MCF 10A (cell line): ENCODE results near the gene ZDHHC5. TPM values are rescaled to one million over a fixed set of nuclear protein-coding genes. Genes with fewer than 3 reads are reported as not detected.
A peak's percentile ranks its signal among the peaks of the same experiment; 100 is the strongest.

Experiments used
- BruUV-seq: library from RNA; stranded (reverse); fragments of 400-500 nt; replicated peaks from 2 replicates; lab custom pipeline; 2021; lab: Mats Ljungman, UMichigan
- CTCF ChIA-PET: fragments of 300-600 bp; sonication (Branson Sonifier 250); formaldehyde crosslinking; extraction: SDS; loops from one replicate; lab custom pipeline; 2021; ENCODE audit warnings: antibody characterized with exemption, inconsistent platforms; lab: Yijun Ruan, JAX
- POLR2A ChIA-PET: fragments of 300-600, 350-650 bp; sonication (Branson Sonifier 250); formaldehyde crosslinking; extraction: SDS; loops from one replicate; lab custom pipeline; 2020; ENCODE audit warnings: antibody characterized with exemption, inconsistent platforms; lab: Yijun Ruan, JAX
- DNase-seq: peaks from one replicate; pipeline ENCODE4 v3.0.0-alpha.2; 2018; ENCODE audit not compliant: unreplicated experiment
- H3K27ac Mint-ChIP-seq: one replicate; pipeline ENCODE4 v1.8.0; 2022; ENCODE audit warnings: mild to moderate bottlenecking, low read depth, mixed read lengths; ENCODE audit not compliant: unreplicated experiment
- H3K27me3 Mint-ChIP-seq: one replicate; pipeline ENCODE4 v1.8.0; 2022; ENCODE audit warnings: mixed read lengths; ENCODE audit not compliant: insufficient read depth, unreplicated experiment
- H3K36me3 Mint-ChIP-seq: one replicate; pipeline ENCODE4 v1.8.0; 2022; ENCODE audit warnings: mild to moderate bottlenecking, moderate library complexity, mixed read lengths; ENCODE audit not compliant: insufficient read depth, unreplicated experiment
- H3K4me1 Mint-ChIP-seq: one replicate; pipeline ENCODE4 v1.8.0; 2022; ENCODE audit warnings: mixed read lengths; ENCODE audit not compliant: insufficient read depth, unreplicated experiment
- H3K4me3 Mint-ChIP-seq: one replicate; pipeline ENCODE4 v1.8.0; 2022; ENCODE audit warnings: mild to moderate bottlenecking, moderate library complexity, mixed read lengths; ENCODE audit not compliant: unreplicated experiment
- H3K9me3 Mint-ChIP-seq: one replicate; pipeline ENCODE4 v1.8.0; 2022; ENCODE audit warnings: mixed read lengths; ENCODE audit not compliant: unreplicated experiment
- intact Hi-C: fragments of 100-400 bp; cut with micrococcal nuclease; formaldehyde crosslinking; loops from 2 replicates; pipeline ENCODE4 v1.14.1; 2022
- total RNA-seq: library from RNA; stranded (reverse); gene quantifications from 2 replicates; pipeline ENCODE4 v1.2.3, GENCODE V29; 2022
- TF ChIP-seq, protein P1 (sequence below): fragments of 200-600 bp; IDR thresholded peaks from one replicate; pipeline ENCODE4 v1.8.0; 2022; ENCODE audit warnings: antibody characterized with exemption, mild to moderate bottlenecking; ENCODE audit not compliant: unreplicated experiment

The ZDHHC5 gene
- total RNA-seq, 1 experiment from 2014 or later = 73.8 TPM

- H3K27me3 Mint-ChIP-seq = peaks cover 3% of the 10 kb centered on the region
- peaks cover 5% of the 10 kb centered on the region for H3K4me1 Mint-ChIP-seq
- CTCF ChIA-PET = interaction anchor here (0.5 to 13.5 kb wide), 59 partner anchors 8 to 1473 kb away, joined by 3 to 315 read pairs (median 4); partner anchors contain the start of genes RTN4RL2, UBE2L6 and YPEL4
- intact Hi-C loops = loop anchor here (1.0 to 5.0 kb wide), 3 partner anchors 73 to 294 kb away; partner anchors contain the start of gene TIMM10
- no peaks in the 10 kb centered on the region for H3K9me3 Mint-ChIP-seq
- TF ChIP-seq, protein P1, sequence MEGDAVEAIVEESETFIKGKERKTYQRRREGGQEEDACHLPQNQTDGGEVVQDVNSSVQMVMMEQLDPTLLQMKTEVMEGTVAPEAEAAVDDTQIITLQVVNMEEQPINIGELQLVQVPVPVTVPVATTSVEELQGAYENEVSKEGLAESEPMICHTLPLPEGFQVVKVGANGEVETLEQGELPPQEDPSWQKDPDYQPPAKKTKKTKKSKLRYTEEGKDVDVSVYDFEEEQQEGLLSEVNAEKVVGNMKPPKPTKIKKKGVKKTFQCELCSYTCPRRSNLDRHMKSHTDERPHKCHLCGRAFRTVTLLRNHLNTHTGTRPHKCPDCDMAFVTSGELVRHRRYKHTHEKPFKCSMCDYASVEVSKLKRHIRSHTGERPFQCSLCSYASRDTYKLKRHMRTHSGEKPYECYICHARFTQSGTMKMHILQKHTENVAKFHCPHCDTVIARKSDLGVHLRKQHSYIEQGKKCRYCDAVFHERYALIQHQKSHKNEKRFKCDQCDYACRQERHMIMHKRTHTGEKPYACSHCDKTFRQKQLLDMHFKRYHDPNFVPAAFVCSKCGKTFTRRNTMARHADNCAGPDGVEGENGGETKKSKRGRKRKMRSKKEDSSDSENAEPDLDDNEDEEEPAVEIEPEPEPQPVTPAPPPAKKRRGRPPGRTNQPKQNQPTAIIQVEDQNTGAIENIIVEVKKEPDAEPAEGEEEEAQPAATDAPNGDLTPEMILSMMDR = peak; percentile 52
- no peak overlapping the region for H3K4me3 Mint-ChIP-seq
- H3K27ac Mint-ChIP-seq = no peak overlapping the region
- POLR2A ChIA-PET = interaction anchor here (0.7 to 4.2 kb wide), 8 partner anchors 26 to 316 kb away, joined by 3 to 31 read pairs (median 3); partner anchors contain the start of genes TIMM10, TNKS1BP1 and UBE2L6
- peaks cover 25% of the 10 kb centered on the region for H3K36me3 Mint-ChIP-seq
- peak; percentile 63 for DNase-seq
- no TSS peak for BruUV-seq
These were observed 26.7 kb upstream of the ZDHHC5 start for GRCh38 chr11:57641011-57641807.

DNA sequence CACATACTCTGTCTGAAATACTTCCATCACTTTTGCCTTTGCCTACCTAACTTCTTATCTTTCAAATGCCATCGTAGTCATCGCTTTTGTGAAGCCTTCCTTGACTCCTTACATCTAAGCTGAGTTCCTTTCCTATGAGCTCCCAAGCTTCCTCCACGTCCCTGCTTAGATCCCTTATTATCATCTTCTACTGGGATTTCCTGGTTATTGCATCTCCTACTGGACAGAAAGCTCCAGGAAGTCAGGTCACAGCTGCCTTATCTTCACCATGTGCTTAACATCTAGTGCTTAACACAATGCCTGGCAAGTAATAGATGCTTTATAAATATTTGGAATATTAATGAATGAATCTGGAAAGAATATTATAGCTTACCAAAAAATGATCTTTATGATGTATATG is 24.1 kb upstream of the ZDHHC5 start:
- Mint-ChIP-seq H3K36me3 (peaks cover 23% of the 10 kb centered on the region), H3K4me3 (no peak overlapping the region), H3K9me3 (no peaks in the 10 kb centered on the region), H3K27ac (no peak overlapping the region), H3K27me3 (peaks cover 28% of the 10 kb centered on the region), H3K4me1 (peaks cover 20% of the 10 kb centered on the region)
- no TSS peak for BruUV-seq
- TF ChIP-seq, protein P1 = no peak
- CTCF ChIA-PET = interaction anchor here (0.5 to 13.5 kb wide), 46 partner anchors 8 to 306 kb away, joined by 3 to 315 read pairs (median 5); partner anchors contain the start of genes CLP1, P2RX3, RTN4RL2 and SLC43A1
- intact Hi-C loops = loop anchor here (1.0 to 5.0 kb wide), 2 partner anchors 186 to 297 kb away; no protein-coding TSS in a partner anchor
- no peak for DNase-seq
- POLR2A ChIA-PET = interaction anchor here (0.7 to 1.9 kb wide), 4 partner anchors 76 to 298 kb away, joined by 3 to 10 read pairs (median 4); no protein-coding TSS in a partner anchor

- BruUV-seq = no TSS peak
- H3K36me3 Mint-ChIP-seq = peaks cover 17% of the 10 kb centered on the region
- POLR2A ChIA-PET = interaction anchor here (0.8 to 1.9 kb wide), 6 partner anchors 9 to 299 kb away, joined by 3 to 10 read pairs (median 4); no protein-coding TSS in a partner anchor
These were observed 22.9 kb upstream of the ZDHHC5 start for GRCh38 chr11:57644748-57645688.

More at GRCh38 chr11:57644748-57645688, 22.9 kb upstream of the ZDHHC5 start:
- H3K27me3 Mint-ChIP-seq = peaks cover 35% of the 10 kb centered on the region
- intact Hi-C loops = loop anchor here (1.0 to 5.0 kb wide), 3 partner anchors 187 to 877 kb away; no protein-coding TSS in a partner anchor
- TF ChIP-seq, protein P1 = peak; percentile 59
- DNase-seq = peak; percentile 83
- CTCF ChIA-PET = interaction anchor here (0.6 to 13.5 kb wide), 52 partner anchors 8 to 307 kb away, joined by 3 to 315 read pairs (median 4); partner anchors contain the start of genes CLP1, P2RX3, RTN4RL2 and SLC43A1
- no peaks in the 10 kb centered on the region for H3K9me3 Mint-ChIP-seq
- H3K27ac Mint-ChIP-seq = no peak overlapping the region
- no peak overlapping the region for H3K4me3 Mint-ChIP-seq
- H3K4me1 Mint-ChIP-seq = peaks cover 28% of the 10 kb centered on the region
